Endothelial cell of umbilical vein (primary cell): ENCODE measurements around the gene MEIS3. TPM values are rescaled to one million over a fixed set of nuclear protein-coding genes. Genes with fewer than 3 reads are reported as not detected.

Source experiments
- BruUV-seq: library from RNA; stranded (reverse); fragments of 400-500 nt; replicated peaks from 2 replicates; lab custom pipeline; 2021; lab: Mats Ljungman, UMichigan
- CTCF ChIA-PET: fragments of 300-600, 350-600 bp; sonication (Branson Sonifier 250); formaldehyde crosslinking; loops from one replicate; lab custom pipeline; 2021; ENCODE audit warnings: antibody characterized with exemption, inconsistent platforms; lab: Charles Lee
- POLR2A ChIA-PET: fragments of 300-600, 350-600 bp; sonication (Branson Sonifier 250); formaldehyde crosslinking; loops from one replicate; lab custom pipeline; 2021; ENCODE audit warnings: antibody characterized with exemption, inconsistent platforms; lab: Charles Lee
- DNase-seq: peaks from one replicate; pipeline ENCODE4 v3.0.0-alpha.2; 2011; ENCODE audit warnings: low read depth, low spot score
- FAIRE-seq: peaks from 2 replicates; lab custom pipeline; 2011; peaks lifted over from hg19 to GRCh38; lab: Jason Lieb, UNC
- H2AFZ ChIP-seq: 2 replicates; pipeline ENCODE4 v1.6.0; 2012; ENCODE audit warnings: low read depth, low read length, control low read depth, inconsistent platforms
- H3K27ac ChIP-seq: 2 replicates; pipeline ENCODE4 v1.5.1; 2011; ENCODE audit warnings: low read depth, mild to moderate bottlenecking, control low read depth, low read length, moderate library complexity; ENCODE audit not compliant: insufficient read depth
- H3K27me3 ChIP-seq, 2 experiments: 2 replicates each; pipeline versions ENCODE4 v1.6.0 to v1.6.1; 2011; ENCODE audit warnings: low read length in 2 of 2, mixed read lengths in 1 of 2; ENCODE audit not compliant: control insufficient read depth in 2 of 2, insufficient read depth in 2 of 2
- H3K36me3 ChIP-seq, 2 experiments: 2 replicates in 1 of 2; 3 replicates in 1 of 2; pipeline ENCODE4 v1.5.1; 2011; ENCODE audit warnings: low read length in 2 of 2, mild to moderate bottlenecking in 1 of 2, moderate library complexity in 1 of 2; ENCODE audit not compliant: control insufficient read depth in 2 of 2, insufficient read depth in 2 of 2; ENCODE audit errors: extremely low read depth in 1 of 2
- H3K4me1 ChIP-seq: 3 replicates; pipeline ENCODE4 v1.5.1; 2011; ENCODE audit warnings: mild to moderate bottlenecking, low read length; ENCODE audit not compliant: control insufficient read depth, insufficient read depth; ENCODE audit errors: extremely low read depth
- H3K4me2 ChIP-seq: 2 replicates; pipeline ENCODE4 v1.6.1; 2011; ENCODE audit warnings: low read length, control low read depth, mixed read lengths; ENCODE audit not compliant: insufficient read depth
- H3K4me3 ChIP-seq, 3 experiments: fragments of 200-600 bp in 1 of 3; sonication (generic), shearing (Covaris generic) in 1 of 3; replicated peaks in 1 of 3; 2 replicates each; pipeline ENCODE4 v1.5.1; 2011 to 2016; ENCODE audit warnings: control low read depth in 3 of 3, low read length in 3 of 3, mild to moderate bottlenecking in 2 of 3, inconsistent platforms in 1 of 3, low read depth in 1 of 3, moderate library complexity in 1 of 3; ENCODE audit not compliant: insufficient read depth in 1 of 3
- H3K79me2 ChIP-seq: 2 replicates; pipeline ENCODE4 v1.6.0; 2012; ENCODE audit warnings: low read length, inconsistent platforms; ENCODE audit not compliant: control insufficient read depth, insufficient read depth
- H3K9ac ChIP-seq: replicated peaks from 2 replicates; pipeline ENCODE3; 2011; ENCODE audit warnings: low read length, control low read depth; ENCODE audit not compliant: insufficient read depth; ENCODE audit errors: extremely low read depth
- H3K9me1 ChIP-seq: replicated peaks from 3 replicates; pipeline ENCODE4 v1.6.0; 2011; ENCODE audit warnings: mild to moderate bottlenecking, low read length; ENCODE audit not compliant: control insufficient read depth, insufficient read depth; ENCODE audit errors: extremely low read depth
- H3K9me3 ChIP-seq: replicated peaks from 2 replicates; pipeline ENCODE4 v1.5.1; 2012; ENCODE audit warnings: low read length, inconsistent platforms; ENCODE audit not compliant: control insufficient read depth, insufficient read depth
- H4K20me1 ChIP-seq: replicated peaks from 2 replicates; pipeline ENCODE3; 2011; ENCODE audit warnings: mild to moderate bottlenecking, low read length; ENCODE audit not compliant: control insufficient read depth, insufficient read depth; ENCODE audit errors: extremely low read depth
- EZH2 ChIP-seq: IDR thresholded peaks from 2 replicates; pipeline ENCODE4 v1.6.1; 2012; ENCODE audit warnings: borderline replicate concordance, low read depth, mild to moderate bottlenecking, moderate library complexity, low read length, inconsistent platforms; ENCODE audit not compliant: severe bottlenecking
- FOS ChIP-seq: IDR thresholded peaks from 2 replicates; pipeline ENCODE4 v1.6.1; 2011; ENCODE audit warnings: mild to moderate bottlenecking, low read length, moderate library complexity, borderline replicate concordance; ENCODE audit not compliant: insufficient read depth
- GATA2 ChIP-seq: IDR thresholded peaks from 2 replicates; pipeline ENCODE4 v1.7.0; 2011; ENCODE audit warnings: low read depth, mild to moderate bottlenecking, moderate library complexity, mixed read lengths, low read length; ENCODE audit not compliant: insufficient read length, insufficient read depth
- JUN ChIP-seq: IDR thresholded peaks from 2 replicates; pipeline ENCODE4 v1.6.1; 2011; ENCODE audit warnings: borderline replicate concordance, low read depth; ENCODE audit not compliant: insufficient read length, insufficient read depth
- MYC ChIP-seq: IDR thresholded peaks from one replicate; pipeline ENCODE4 v1.6.1; 2011; ENCODE audit warnings: mild to moderate bottlenecking, low read depth, low read length
- POLR2A ChIP-seq: IDR thresholded peaks from 2 replicates; pipeline ENCODE4 v1.6.1; 2012; ENCODE audit warnings: low read depth, mild to moderate bottlenecking, control low read depth, low read length
- POLR2AphosphoS5 ChIP-seq: IDR thresholded peaks from 2 replicates; pipeline ENCODE4 v1.6.1; 2012; ENCODE audit warnings: low read depth, mild to moderate bottlenecking, control low read depth, low read length, moderate library complexity; ENCODE audit not compliant: insufficient read depth
- dilution Hi-C: fragments of 300-500 bp; cut with MboI; formaldehyde crosslinking; loops from one replicate; pipeline ENCODE4 v1.15.0; 2019; ENCODE audit warnings: low sequenced_read_pairs; ENCODE audit not compliant: extremely low pct_ligation_motif_present
- intact Hi-C: fragments of 100-400 bp; cut with micrococcal nuclease; formaldehyde crosslinking; loops from one replicate; pipeline ENCODE4 v1.10.0; 2022
- polyA plus RNA-seq, 4 experiments: library from polyadenylated mRNA; depleted of rRNA in 3 of 4; stranded (reverse) in 3 of 4; unstranded in 1 of 4; fragments of >200 nt; gene quantifications; 2 replicates each; pipeline versions ENCODE4 v1.2.1 to v1.2.3, GENCODE V29; 2011 to 2012; ENCODE audit warnings: missing spikeins in 1 of 4
- total RNA-seq: library from RNA; stranded (reverse); gene quantifications from 2 replicates; pipeline ENCODE4 v1.2.3, GENCODE V29; 2021
- TF ChIP-seq, protein P1 (sequence below): IDR thresholded peaks from 2 replicates; pipeline ENCODE4 v1.6.1; 2011; ENCODE audit not compliant: insufficient read depth, insufficient read length
- TF ChIP-seq, protein P2 (sequence below), 2 donors: IDR thresholded peaks; 1 replicate in 1 of 2; 2 replicates in 1 of 2; pipeline ENCODE4 v1.5.1; 2011; ENCODE audit warnings: low read length in 2 of 2, mild to moderate bottlenecking in 2 of 2, moderate library complexity in 2 of 2, control low read depth in 1 of 2, inconsistent platforms in 1 of 2, low read depth in 1 of 2; ENCODE audit not compliant: insufficient read depth in 1 of 2; ENCODE audit errors: extremely low read depth in 1 of 2

MEIS3 gene
- total and polyA plus RNA-seq, 2 donors (not counting 3 experiments of a cell fraction or from before 2014, with no cell fraction given): 0.42 TPM; not detected in 1

DNA sequence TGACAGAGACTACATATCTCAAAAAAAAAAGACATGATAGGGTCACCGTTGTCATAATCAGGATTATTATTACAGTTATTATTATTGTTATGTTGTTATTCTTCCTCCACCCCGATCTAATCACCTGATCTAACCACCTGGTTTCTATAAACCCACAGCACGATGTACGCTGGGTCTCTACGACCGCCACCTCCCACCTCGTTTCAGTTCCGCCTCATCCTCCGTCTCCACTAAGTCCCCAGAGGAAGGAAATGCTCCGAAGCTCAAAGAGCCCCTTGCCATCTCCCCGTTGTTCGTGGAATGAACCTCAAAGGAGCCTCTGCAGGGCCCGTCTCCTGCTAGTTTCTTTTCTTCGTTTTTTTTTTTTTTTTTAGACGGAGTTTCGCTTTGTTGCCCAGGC is 15.9 kb upstream of the MEIS3 start:
- Histone ChIP-seq H4K20me1 (no peaks in the 10 kb centered on the region), H2AFZ (no peak overlapping the region), H3K27me3 (peaks cover 0 to 2% of the 10 kb centered on the region in 2 experiments), H3K9me1 (no peaks in the 10 kb centered on the region), H3K9ac (no peak overlapping the region), H3K9me3 (no peaks in the 10 kb centered on the region), H3K36me3 (no peaks in the 10 kb centered on the region), H3K4me1 (no peaks in the 10 kb centered on the region), H3K27ac (no peak overlapping the region), H3K4me3 (no peak overlapping the region), H3K79me2 (no peaks in the 10 kb centered on the region), H3K4me2 (no peak overlapping the region)
- DNase-seq (no peak), FAIRE-seq (no peak)
- intact Hi-C loops (loop anchor here (5.0 kb wide), 1 partner anchor 177 kb away; no protein-coding TSS in a partner anchor), dilution Hi-C loops (no loop called here)
- BruUV-seq: no TSS peak
- TF ChIP-seq, protein P1, sequence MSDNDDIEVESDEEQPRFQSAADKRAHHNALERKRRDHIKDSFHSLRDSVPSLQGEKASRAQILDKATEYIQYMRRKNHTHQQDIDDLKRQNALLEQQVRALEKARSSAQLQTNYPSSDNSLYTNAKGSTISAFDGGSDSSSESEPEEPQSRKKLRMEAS: no peak
- TF ChIP-seq POLR2AphosphoS5 (no peak), FOS (no peak), GATA2 (no peak), POLR2A (no peak), EZH2 (no peak), JUN (no peak), MYC (no peak)
- TF ChIP-seq, protein P2, sequence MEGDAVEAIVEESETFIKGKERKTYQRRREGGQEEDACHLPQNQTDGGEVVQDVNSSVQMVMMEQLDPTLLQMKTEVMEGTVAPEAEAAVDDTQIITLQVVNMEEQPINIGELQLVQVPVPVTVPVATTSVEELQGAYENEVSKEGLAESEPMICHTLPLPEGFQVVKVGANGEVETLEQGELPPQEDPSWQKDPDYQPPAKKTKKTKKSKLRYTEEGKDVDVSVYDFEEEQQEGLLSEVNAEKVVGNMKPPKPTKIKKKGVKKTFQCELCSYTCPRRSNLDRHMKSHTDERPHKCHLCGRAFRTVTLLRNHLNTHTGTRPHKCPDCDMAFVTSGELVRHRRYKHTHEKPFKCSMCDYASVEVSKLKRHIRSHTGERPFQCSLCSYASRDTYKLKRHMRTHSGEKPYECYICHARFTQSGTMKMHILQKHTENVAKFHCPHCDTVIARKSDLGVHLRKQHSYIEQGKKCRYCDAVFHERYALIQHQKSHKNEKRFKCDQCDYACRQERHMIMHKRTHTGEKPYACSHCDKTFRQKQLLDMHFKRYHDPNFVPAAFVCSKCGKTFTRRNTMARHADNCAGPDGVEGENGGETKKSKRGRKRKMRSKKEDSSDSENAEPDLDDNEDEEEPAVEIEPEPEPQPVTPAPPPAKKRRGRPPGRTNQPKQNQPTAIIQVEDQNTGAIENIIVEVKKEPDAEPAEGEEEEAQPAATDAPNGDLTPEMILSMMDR (IDR thresholded peaks at IDR 0.05; ENCODE audit: extremely low read depth in 1 of 2, insufficient read depth in 1 of 2, low read depth in 1 of 2, low read length in 2 of 2): no peak
- POLR2A ChIA-PET: no interaction called here
- CTCF ChIA-PET: interaction anchor here (2.0 to 10.7 kb wide), 4 partner anchors 49 to 278 kb away, joined by 16 to 454 read pairs (median 76); partner anchors contain the start of genes EHD2 and KPTN
